Mucosa of descending colon (tissue), 3 donors: ENCODE data around the gene BARX1. TPM values are rescaled to one million over a fixed set of nuclear protein-coding genes. Genes with fewer than 3 reads are reported as not detected.

Experiments used
- ATAC-seq: fragments of 200-7000 bp; cut with Tn5 transposase; one replicate; pipeline ENCODE4 v1.9.1; 2020; ENCODE audit warnings: mild to moderate bottlenecking, moderate library complexity
- DNase-seq, 3 donors: peaks; one replicate each; pipeline ENCODE4 v3.0.0-alpha.2; 2020
- H3K36me3 ChIP-seq: fragments of 200-600 bp; one replicate; pipeline ENCODE4 v1.8.0; 2021; ENCODE audit warnings: low read depth, mild to moderate bottlenecking
- H3K4me1 ChIP-seq: fragments of 200-600 bp; one replicate; pipeline ENCODE4 v1.8.0; 2021; ENCODE audit warnings: low read depth, mild to moderate bottlenecking
- H3K4me3 ChIP-seq: fragments of 200-600 bp; one replicate; pipeline ENCODE4 v1.8.0; 2021; ENCODE audit warnings: mild to moderate bottlenecking
- H3K9me3 ChIP-seq: fragments of 200-600 bp; one replicate; pipeline ENCODE4 v1.8.0; 2021; ENCODE audit warnings: mild to moderate bottlenecking
- intact Hi-C, 2 donors: fragments of 100-400 bp; cut with DNase I in 1 of 2; cut with micrococcal nuclease in 1 of 2; formaldehyde crosslinking; loops; one replicate each; pipeline versions ENCODE4 v1.11.0 to v1.11.1; 2022; cut with DNase I, micrococcal nuclease
- total RNA-seq, 3 donors: library from RNA; stranded (reverse); fragmentation: NEBNext Ultra II Directional in 2 of 3; extraction: Animal tissue kit (Norgen Biotek cat#: 25700) in 2 of 3; gene quantifications; one replicate each; pipeline versions ENCODE4 v1.2.1 to v1.2.4, GENCODE V29; 2021 to 2023
- TF ChIP-seq, protein P1 (sequence below): fragments of 200-600 bp; IDR thresholded peaks from one replicate; pipeline ENCODE4 v1.8.0; 2022; ENCODE audit warnings: antibody characterized with exemption, mild to moderate bottlenecking
- donor health status: DM: no; HTN: no; CAD: no; lungs with moderate emphysema.
- donor health status: DM: no; HTN: no; CAD: no.
- donor health status: DM: no; HTN: yes; CAD: no.

BARX1 gene
- total RNA-seq, 3 donors from 2014 or later = 0.17 TPM; not detected in 2

DNA sequence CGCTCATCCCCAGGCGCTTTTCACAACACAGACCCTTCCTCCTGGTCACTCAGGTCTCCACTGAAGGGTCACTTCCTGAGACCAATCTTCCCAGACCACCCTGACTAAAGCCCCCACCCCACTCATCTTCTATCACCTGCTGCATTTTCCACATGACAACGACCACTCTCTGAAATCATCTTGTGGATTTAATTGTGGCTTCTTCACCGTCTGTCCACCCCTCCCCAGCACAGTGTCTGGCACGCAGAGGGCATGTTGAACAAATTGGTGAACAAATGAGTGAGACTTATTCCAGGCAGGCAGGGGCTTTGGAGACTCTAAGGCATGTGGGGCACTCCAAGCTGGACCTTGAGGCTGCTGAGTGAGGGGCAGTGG lies 8.8 kb downstream of the BARX1 start:
- Histone ChIP-seq H3K4me1 (peaks cover 5% of the 10 kb centered on the region), H3K36me3 (no peaks in the 10 kb centered on the region), H3K4me3 (no peak overlapping the region), H3K9me3 (no peaks in the 10 kb centered on the region)
- no peak for DNase-seq
- ATAC-seq = no peak
- intact Hi-C loops = no loop called here
- TF ChIP-seq, protein P1, sequence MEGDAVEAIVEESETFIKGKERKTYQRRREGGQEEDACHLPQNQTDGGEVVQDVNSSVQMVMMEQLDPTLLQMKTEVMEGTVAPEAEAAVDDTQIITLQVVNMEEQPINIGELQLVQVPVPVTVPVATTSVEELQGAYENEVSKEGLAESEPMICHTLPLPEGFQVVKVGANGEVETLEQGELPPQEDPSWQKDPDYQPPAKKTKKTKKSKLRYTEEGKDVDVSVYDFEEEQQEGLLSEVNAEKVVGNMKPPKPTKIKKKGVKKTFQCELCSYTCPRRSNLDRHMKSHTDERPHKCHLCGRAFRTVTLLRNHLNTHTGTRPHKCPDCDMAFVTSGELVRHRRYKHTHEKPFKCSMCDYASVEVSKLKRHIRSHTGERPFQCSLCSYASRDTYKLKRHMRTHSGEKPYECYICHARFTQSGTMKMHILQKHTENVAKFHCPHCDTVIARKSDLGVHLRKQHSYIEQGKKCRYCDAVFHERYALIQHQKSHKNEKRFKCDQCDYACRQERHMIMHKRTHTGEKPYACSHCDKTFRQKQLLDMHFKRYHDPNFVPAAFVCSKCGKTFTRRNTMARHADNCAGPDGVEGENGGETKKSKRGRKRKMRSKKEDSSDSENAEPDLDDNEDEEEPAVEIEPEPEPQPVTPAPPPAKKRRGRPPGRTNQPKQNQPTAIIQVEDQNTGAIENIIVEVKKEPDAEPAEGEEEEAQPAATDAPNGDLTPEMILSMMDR = no peak

DNA sequence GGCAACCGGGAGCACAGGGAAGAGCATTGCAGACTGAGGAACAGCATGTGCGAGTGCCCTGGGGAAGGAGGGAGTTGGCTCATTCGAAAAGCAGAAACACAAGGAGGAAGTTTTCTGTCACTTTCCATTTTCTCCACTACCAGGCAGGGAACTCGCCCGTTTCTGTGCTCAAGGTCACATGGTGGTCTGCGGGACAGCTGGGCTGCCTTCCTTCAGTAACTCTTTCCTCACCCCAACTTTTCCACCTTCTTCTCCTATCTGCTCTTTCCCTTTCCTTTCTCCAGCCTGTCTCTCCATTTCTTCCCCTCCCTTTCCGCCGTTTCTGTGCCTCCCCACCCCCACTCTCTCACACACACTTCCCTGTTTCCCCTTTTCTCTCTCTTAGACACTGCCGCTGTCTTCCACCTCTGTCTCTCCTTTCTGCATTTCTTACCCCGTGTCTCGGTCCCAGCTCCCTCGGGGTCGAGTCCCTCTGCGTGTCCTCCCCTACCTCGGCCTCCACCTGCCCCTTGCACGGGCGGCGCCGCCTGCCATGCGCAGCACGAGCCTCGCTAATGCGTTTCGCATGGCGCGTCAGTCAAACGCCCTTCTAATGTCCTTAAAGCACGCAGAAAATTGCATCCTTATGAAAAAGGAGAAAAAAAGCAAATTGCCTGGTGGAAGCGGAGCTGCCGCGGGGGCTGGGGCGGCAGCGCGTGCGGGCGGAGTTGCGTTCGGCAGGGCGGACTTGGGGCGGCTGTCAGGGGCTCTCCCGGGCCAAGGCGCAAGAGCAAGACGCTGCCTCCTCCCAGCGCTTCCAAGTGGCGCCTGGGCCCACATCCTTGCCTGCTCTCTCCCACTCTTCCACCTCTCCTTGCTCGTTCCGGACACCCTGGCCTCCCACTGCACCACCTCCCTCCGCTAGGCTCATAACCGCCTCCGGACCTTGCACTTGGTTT lies 9.5 kb downstream of the BARX1 start:
- intact Hi-C loops = no loop called here
- Histone ChIP-seq H3K9me3 (no peaks in the 10 kb centered on the region), H3K36me3 (no peaks in the 10 kb centered on the region), H3K4me1 (peaks cover 1% of the 10 kb centered on the region), H3K4me3 (no peak overlapping the region)
- ATAC-seq (peak; percentile 39), DNase-seq (peak; percentile 21 to 52 (median 36))
- TF ChIP-seq, protein P1 = no peak

DNA sequence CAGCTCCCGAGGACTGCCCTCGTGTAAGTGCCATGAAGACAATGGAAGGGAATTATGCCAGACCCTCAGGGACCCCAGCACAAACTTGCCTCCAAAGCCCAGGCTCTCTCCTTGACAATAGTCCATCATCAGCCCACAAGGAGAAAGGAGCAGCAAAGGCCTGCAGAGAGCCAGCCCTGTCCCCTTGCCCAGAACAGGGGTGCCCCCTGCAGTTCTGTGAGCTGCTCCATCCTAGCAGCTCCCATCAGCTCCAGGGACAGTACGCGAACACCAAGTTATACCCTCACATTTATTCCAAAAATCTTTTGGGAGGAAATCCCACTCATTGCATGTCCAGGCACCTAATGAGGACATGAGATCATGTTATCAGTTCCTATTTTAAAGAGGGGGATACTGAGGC lies 11.1 kb downstream of the BARX1 start:
- H3K36me3 ChIP-seq = no peaks in the 10 kb centered on the region
- no peak for DNase-seq
- TF ChIP-seq, protein P1 = no peak
- intact Hi-C loops = no loop called here
- no peaks in the 10 kb centered on the region for H3K4me1 ChIP-seq
- no peaks in the 10 kb centered on the region for H3K9me3 ChIP-seq
- no peak overlapping the region for H3K4me3 ChIP-seq
- no peak for ATAC-seq

DNA sequence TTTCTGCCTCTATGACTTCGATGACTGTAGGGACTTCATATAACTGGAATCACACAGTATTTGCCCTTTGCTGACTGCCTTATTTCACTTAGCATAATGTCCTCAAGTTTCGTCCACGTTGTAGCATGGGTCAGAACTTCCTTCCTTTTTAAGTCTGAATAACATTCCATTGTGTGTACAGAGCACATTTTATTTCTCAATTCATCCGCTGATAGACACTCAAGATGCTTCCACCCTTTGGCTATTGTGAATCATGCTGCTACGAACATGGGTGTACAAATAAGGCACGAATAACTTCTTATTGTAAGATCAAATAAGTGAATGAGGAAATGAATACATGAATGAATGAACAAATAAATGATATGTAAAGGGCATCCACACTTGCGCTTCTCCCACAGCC lies 13.0 kb downstream of the BARX1 start:
- no peak for ATAC-seq
- Histone ChIP-seq H3K4me3 (no peak overlapping the region), H3K9me3 (no peaks in the 10 kb centered on the region), H3K4me1 (no peaks in the 10 kb centered on the region), H3K36me3 (no peaks in the 10 kb centered on the region)
- no peak for DNase-seq
- TF ChIP-seq, protein P1 = no peak
- intact Hi-C loops = no loop called here

DNA sequence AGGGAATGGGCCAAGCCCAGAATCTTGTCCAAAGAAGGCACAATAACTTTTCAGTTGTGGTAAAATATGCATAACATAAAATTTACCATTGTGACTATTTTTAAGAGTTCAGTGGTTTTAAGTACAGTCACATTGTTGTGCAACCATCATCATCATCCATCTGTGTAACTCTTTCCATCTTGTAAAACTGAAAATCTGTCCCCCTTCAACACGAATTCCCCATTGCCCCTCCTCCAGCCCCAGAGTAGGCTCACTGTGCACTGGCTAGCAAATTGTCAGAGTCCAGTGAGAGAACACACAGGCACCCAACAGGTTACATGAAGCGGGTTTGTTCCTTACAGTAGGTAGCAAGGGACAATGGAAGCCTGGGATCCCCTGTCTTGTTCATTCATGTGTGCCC lies 13.7 kb downstream of the BARX1 start:
- H3K9me3 ChIP-seq = no peaks in the 10 kb centered on the region
- intact Hi-C loops = no loop called here
- TF ChIP-seq, protein P1 = no peak

More for the DNA sequence above, 13.7 kb downstream of the BARX1 start:
- ATAC-seq (no peak), DNase-seq (no peak)
- no peak overlapping the region for H3K4me3 ChIP-seq
- H3K4me1 ChIP-seq = no peaks in the 10 kb centered on the region
- no peaks in the 10 kb centered on the region for H3K36me3 ChIP-seq
